ENCODE data around the gene TASP1.

- TF ChIP-seq, protein P1, sequence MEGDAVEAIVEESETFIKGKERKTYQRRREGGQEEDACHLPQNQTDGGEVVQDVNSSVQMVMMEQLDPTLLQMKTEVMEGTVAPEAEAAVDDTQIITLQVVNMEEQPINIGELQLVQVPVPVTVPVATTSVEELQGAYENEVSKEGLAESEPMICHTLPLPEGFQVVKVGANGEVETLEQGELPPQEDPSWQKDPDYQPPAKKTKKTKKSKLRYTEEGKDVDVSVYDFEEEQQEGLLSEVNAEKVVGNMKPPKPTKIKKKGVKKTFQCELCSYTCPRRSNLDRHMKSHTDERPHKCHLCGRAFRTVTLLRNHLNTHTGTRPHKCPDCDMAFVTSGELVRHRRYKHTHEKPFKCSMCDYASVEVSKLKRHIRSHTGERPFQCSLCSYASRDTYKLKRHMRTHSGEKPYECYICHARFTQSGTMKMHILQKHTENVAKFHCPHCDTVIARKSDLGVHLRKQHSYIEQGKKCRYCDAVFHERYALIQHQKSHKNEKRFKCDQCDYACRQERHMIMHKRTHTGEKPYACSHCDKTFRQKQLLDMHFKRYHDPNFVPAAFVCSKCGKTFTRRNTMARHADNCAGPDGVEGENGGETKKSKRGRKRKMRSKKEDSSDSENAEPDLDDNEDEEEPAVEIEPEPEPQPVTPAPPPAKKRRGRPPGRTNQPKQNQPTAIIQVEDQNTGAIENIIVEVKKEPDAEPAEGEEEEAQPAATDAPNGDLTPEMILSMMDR (IDR thresholded peaks at IDR 0.05; ENCODE audit: insufficient read depth, low read depth, low read length) = no peak
- TF ChIP-seq EZH2 (IDR thresholded peaks at IDR 0.05; ENCODE audit: insufficient read depth, low read length) = no peak
Observed at GRCh38 chr20:13554076-13554475, 84.7 kb downstream of the TASP1 start.
